Activated T-cell treated with anti-CD3 and anti-CD28 coated beads, Interleukin-2, amount 50 U/mL, for 72 hours (primary cell): ENCODE results near the gene TIAM2. TPM values are rescaled to one million over a fixed set of nuclear protein-coding genes. Genes with fewer than 3 reads are reported as not detected.
"Not testable (repeated sequence)": the region's sequence is repeated elsewhere in the genome, so short reads cannot be mapped to it uniquely, and the experiment has no call there.

Experiments
- ATAC-seq, 2 donors: fragments of 150-1000 bp; cut with Tn5 transposase; replicated peaks in 1 of 2; 2 replicates each; pipeline ENCODE4 v1.10.0; 2021; ENCODE audit warnings: moderate library complexity in 2 of 2, mild to moderate bottlenecking in 1 of 2
- DNase-seq, 2 donors: peaks; one replicate each; pipeline ENCODE4 v3.0.0; 2021 to 2022; ENCODE audit warnings: mixed read lengths in 1 of 2
- H3K27ac Mint-ChIP-seq: one replicate; pipeline ENCODE4 v1.8.0; 2022; ENCODE audit warnings: mild to moderate bottlenecking, moderate library complexity, mixed read lengths
- H3K27me3 Mint-ChIP-seq: one replicate; pipeline ENCODE4 v1.8.0; 2022; ENCODE audit warnings: low read depth, mixed read lengths
- H3K36me3 Mint-ChIP-seq, 2 donors: one replicate each; pipeline ENCODE4 v1.8.0; 2022; ENCODE audit warnings: mixed read lengths in 2 of 2, mild to moderate bottlenecking in 1 of 2; ENCODE audit not compliant: insufficient read depth in 2 of 2
- H3K4me1 Mint-ChIP-seq: one replicate; pipeline ENCODE4 v1.8.0; 2022; ENCODE audit warnings: low read depth, mixed read lengths
- H3K4me3 Mint-ChIP-seq, 2 donors: one replicate each; pipeline ENCODE4 v1.8.0; 2022; ENCODE audit warnings: mild to moderate bottlenecking in 2 of 2, mixed read lengths in 2 of 2, moderate library complexity in 2 of 2
- H3K9me3 Mint-ChIP-seq, 2 donors: one replicate each; pipeline ENCODE4 v1.8.0; 2022; ENCODE audit warnings: mixed read lengths in 2 of 2
- total RNA-seq, 2 donors: library from RNA; stranded (reverse); gene quantifications; one replicate each; pipeline ENCODE4 v1.2.3, GENCODE V29; 2022

The TIAM2 gene
- total RNA-seq, 2 donors from 2014 or later: 8.3 to 9.7 TPM

GRCh38 chr6:155018415-155018814, 23.3 kb downstream of the TIAM2 start:
- H3K4me1 Mint-ChIP-seq, ATAC-seq, H3K9me3 Mint-ChIP-seq, H3K27ac Mint-ChIP-seq, DNase-seq, H3K36me3 Mint-ChIP-seq, H3K4me3 Mint-ChIP-seq: not testable (repeated sequence)
- H3K27me3 Mint-ChIP-seq: peaks cover 18% of the 10 kb centered on the region

DNA sequence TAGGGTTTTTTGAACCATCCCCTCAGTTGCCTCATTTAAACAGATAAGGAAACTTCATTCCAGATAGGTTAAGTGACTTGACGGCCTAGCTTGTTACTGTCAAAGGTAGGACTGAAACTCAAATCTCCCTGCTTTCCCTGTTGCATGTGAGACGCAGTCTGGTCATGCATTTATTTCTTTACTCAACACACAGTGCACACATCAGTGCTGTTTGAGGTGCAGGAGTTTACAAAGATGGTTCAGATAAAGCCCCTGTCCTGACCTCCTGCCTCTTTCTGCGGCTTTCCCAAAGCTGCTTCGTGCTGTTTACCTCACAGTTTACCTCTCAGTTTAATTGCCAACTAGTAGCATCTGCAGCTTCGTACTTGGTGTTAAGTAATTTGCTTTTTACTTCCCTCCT, 26.6 kb downstream of the TIAM2 start:
- no peaks in the 10 kb centered on the region for H3K27me3 Mint-ChIP-seq
- no peaks in the 10 kb centered on the region for H3K9me3 Mint-ChIP-seq

GRCh38 chr6:155022721-155023120, 27.6 kb downstream of the TIAM2 start:
- Mint-ChIP-seq H3K27ac (no peak overlapping the region), H3K4me3 (no peak overlapping the region), H3K4me1 (no peaks in the 10 kb centered on the region), H3K36me3 (no peaks in the 10 kb centered on the region), H3K9me3 (no peaks in the 10 kb centered on the region), H3K27me3 (no peaks in the 10 kb centered on the region)
- DNase-seq (no peak), ATAC-seq (no peak)

More for the DNA sequence above, 26.6 kb downstream of the TIAM2 start:
- H3K4me1 Mint-ChIP-seq: no peaks in the 10 kb centered on the region
- DNase-seq (no peak), ATAC-seq (no peak)
- no peak overlapping the region for H3K4me3 Mint-ChIP-seq
- H3K36me3 Mint-ChIP-seq: no peaks in the 10 kb centered on the region
- H3K27ac Mint-ChIP-seq: no peak overlapping the region

DNA sequence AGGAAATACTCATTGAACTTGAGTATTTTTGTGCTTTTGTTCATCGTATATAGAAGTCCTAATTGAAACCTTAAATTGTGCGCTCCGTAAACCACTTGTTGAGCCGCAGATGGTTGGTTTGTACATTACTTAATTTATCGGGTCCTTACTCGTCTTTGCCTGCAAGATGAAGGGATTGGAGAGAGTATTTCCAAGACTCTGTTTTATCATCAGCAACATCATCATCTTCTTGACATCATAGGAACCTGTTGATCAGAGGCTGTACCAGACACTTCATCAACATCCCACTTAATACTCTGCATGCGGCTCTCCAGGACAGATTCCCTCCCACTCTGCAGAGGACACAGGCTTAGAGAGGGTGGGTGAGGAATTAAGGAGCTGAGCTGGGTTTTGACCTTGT, 28.6 kb downstream of the TIAM2 start:
- no peaks in the 10 kb centered on the region for H3K9me3 Mint-ChIP-seq
- no peaks in the 10 kb centered on the region for H3K4me1 Mint-ChIP-seq
- ATAC-seq (no peak), DNase-seq (no peak)
- no peak overlapping the region for H3K4me3 Mint-ChIP-seq
- no peaks in the 10 kb centered on the region for H3K27me3 Mint-ChIP-seq
- no peak overlapping the region for H3K27ac Mint-ChIP-seq
- H3K36me3 Mint-ChIP-seq: no peaks in the 10 kb centered on the region

- no peaks in the 10 kb centered on the region for H3K36me3 Mint-ChIP-seq
- DNase-seq: no peak
- no peak for ATAC-seq
- no peak overlapping the region for H3K27ac Mint-ChIP-seq
- H3K27me3 Mint-ChIP-seq: no peaks in the 10 kb centered on the region
- H3K4me3 Mint-ChIP-seq: no peak overlapping the region
- no peaks in the 10 kb centered on the region for H3K4me1 Mint-ChIP-seq
- H3K9me3 Mint-ChIP-seq: no peaks in the 10 kb centered on the region
These were observed 29.4 kb downstream of the TIAM2 start for GRCh38 chr6:155024391-155025027.

- Mint-ChIP-seq H3K27me3 (no peaks in the 10 kb centered on the region), H3K27ac (no peak overlapping the region), H3K4me1 (no peaks in the 10 kb centered on the region), H3K36me3 (no peaks in the 10 kb centered on the region), H3K9me3 (no peaks in the 10 kb centered on the region), H3K4me3 (no peak overlapping the region)
- ATAC-seq (no peak), DNase-seq (no peak)
These were observed 31.0 kb downstream of the TIAM2 start for GRCh38 chr6:155026022-155026705.

GRCh38 chr6:155026706-155027045, 31.6 kb downstream of the TIAM2 start:
- H3K27ac Mint-ChIP-seq: no peak overlapping the region

DNA sequence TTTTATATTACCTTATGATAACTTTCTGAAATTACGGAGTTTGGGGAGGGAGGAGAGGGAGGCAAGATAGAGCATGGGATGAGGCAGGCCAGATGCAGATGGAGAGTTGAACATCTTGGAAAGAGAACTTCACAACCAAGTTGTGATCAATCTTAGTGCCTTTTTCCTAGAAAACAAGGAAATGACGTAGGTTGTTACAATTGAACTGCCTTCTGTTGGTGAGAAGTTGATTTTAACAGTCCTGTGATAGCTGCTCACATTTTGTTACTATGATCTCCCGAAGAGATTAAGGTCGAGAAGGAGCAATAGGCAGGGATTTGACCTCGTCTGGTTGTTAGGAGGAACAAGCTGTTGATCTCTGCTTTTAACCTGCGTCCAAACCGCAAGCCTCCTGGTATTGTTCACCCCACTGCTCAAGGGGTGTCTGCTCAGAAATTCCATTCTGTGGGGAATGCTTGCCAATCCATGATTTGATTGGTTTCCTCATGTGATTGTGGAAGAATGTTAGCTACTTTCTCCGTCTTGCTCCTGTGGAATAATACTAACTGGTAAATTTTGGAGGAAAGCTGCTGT, 35.1 kb downstream of the TIAM2 start:
- H3K36me3 Mint-ChIP-seq: no peaks in the 10 kb centered on the region
- no peaks in the 10 kb centered on the region for H3K27me3 Mint-ChIP-seq
- H3K4me1 Mint-ChIP-seq: no peaks in the 10 kb centered on the region
- H3K27ac Mint-ChIP-seq: no peak overlapping the region
- H3K9me3 Mint-ChIP-seq: no peaks in the 10 kb centered on the region
- ATAC-seq (no peak), DNase-seq (no peak)
- H3K4me3 Mint-ChIP-seq: no peak overlapping the region

More at GRCh38 chr6:155026706-155027045, 31.6 kb downstream of the TIAM2 start:
- Mint-ChIP-seq H3K27me3 (no peaks in the 10 kb centered on the region), H3K4me3 (no peak overlapping the region), H3K36me3 (no peaks in the 10 kb centered on the region), H3K4me1 (no peaks in the 10 kb centered on the region), H3K9me3 (no peaks in the 10 kb centered on the region)
- DNase-seq (no peak), ATAC-seq (no peak)

DNA sequence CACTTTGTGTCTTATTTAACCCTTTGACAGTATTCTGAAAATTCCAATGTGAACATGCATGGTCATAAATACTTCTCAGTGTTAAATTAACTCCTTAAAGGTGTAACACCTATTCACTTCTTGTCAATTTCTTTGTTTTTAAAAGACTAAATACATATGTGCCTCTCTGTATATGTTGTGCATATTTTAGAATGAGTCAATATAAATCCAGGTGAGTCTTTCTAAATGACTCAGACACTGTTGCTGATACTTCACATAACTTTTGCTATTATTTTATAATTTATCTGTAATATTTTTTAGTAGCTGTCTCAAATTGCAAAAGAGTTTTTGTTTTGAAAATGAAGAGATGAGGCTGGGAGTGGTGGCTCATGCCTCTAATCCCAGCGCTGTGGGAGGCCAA, 36.0 kb downstream of the TIAM2 start:
- DNase-seq (no peak), ATAC-seq (no peak)
- Mint-ChIP-seq H3K27ac (no peak overlapping the region), H3K27me3 (peaks cover 7% of the 10 kb centered on the region), H3K4me3 (no peak overlapping the region), H3K9me3 (no peaks in the 10 kb centered on the region), H3K36me3 (no peaks in the 10 kb centered on the region), H3K4me1 (no peaks in the 10 kb centered on the region)

DNA sequence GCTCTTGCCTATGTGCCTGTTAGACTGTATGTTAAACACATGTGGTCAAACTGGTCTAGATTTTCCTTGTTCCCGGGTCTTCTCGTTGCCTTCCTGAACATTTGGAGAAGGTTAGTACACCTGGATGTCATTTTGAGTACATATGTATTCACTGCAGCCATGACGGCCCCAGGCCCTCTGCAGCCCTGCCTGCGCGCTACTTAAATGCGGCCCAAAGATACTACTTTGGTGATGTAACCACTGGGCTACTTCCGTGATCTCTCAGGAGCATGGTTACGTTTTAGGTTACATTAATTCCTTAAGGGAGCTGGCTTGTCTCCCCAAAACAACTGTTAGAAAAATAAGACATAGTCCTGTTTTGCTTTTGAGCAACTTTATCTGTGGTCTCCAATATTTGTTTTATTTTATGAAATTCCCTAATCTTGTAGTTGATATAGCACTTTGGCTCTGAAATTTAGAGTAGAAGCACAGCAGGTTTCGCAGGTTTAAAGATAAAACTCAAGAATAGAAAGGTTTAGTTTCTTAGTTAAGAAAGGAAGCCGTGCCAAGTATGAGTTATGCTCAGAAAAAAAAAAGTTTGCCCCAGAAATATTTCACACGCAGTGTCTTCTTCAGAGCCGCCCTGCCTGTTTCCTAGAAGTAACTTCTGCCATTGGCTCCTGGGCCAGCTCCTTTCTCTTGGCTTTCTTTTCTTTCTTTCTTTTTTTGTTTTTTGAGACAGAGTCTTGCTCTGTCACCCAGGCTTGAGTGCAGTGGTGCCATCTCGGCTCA, 38.1 kb downstream of the TIAM2 start:
- Mint-ChIP-seq H3K27ac (no peak overlapping the region), H3K4me3 (no peak overlapping the region), H3K27me3 (peaks cover 8% of the 10 kb centered on the region), H3K4me1 (no peaks in the 10 kb centered on the region), H3K9me3 (no peaks in the 10 kb centered on the region), H3K36me3 (no peaks in the 10 kb centered on the region)
- DNase-seq: no peak
- no peak for ATAC-seq

GRCh38 chr6:155036907-155037306, 41.8 kb downstream of the TIAM2 start:
- Mint-ChIP-seq H3K9me3 (no peaks in the 10 kb centered on the region), H3K27me3 (peaks cover 18% of the 10 kb centered on the region), H3K4me3 (no peak overlapping the region), H3K36me3 (no peaks in the 10 kb centered on the region), H3K4me1 (no peaks in the 10 kb centered on the region), H3K27ac (no peak overlapping the region)
- DNase-seq: no peak
- ATAC-seq: no peak

DNA sequence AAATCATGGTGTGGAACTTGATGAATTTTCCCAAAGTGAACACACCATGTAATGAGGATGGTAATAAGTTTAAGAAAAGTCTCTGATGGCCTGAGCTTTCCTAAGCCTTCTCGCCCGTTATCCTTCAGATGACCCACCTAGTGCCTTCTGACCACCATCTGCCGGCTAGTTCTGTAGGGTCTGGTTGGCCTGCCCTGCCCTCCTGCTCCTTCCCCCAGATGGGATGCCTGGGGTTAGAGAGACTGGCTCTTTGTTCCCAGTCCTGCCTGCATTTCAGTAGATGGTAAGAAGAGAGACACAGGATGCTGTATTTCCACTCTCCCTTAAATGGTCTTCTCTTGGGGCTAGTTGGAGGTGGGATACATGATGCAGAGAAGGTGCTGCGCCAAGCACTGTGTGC, 43.0 kb downstream of the TIAM2 start:
- DNase-seq (no peak), ATAC-seq (no peak)
- H3K4me3 Mint-ChIP-seq: no peak overlapping the region
- peaks cover 24% of the 10 kb centered on the region for H3K27me3 Mint-ChIP-seq
- H3K9me3 Mint-ChIP-seq: no peaks in the 10 kb centered on the region
- no peaks in the 10 kb centered on the region for H3K36me3 Mint-ChIP-seq
- no peaks in the 10 kb centered on the region for H3K4me1 Mint-ChIP-seq
- H3K27ac Mint-ChIP-seq: no peak overlapping the region

DNA sequence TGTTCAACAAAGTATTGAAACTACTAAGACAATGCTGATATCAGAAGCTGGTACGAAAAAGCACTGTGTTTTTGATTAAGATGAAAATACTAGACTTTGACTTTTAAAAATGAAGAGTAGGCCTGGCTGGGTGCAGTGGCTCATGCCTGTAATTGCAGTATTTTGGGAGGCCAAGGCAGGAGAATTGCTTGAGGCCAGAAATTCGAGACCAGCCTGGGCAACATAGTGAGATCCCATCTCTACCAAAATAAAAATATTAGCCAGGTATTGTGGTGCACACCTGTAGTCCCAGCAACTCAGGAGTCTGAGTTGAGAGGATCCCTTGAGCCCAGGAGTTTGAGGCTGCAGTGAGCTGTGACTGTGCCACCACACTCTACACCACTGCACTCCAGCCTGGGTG, 43.4 kb downstream of the TIAM2 start:
- no peak overlapping the region for H3K4me3 Mint-ChIP-seq
- ATAC-seq (no peak), DNase-seq (no peak)
- H3K27ac Mint-ChIP-seq: no peak overlapping the region
- no peaks in the 10 kb centered on the region for H3K4me1 Mint-ChIP-seq
- peaks cover 25% of the 10 kb centered on the region for H3K27me3 Mint-ChIP-seq
- H3K9me3 Mint-ChIP-seq: no peaks in the 10 kb centered on the region
- H3K36me3 Mint-ChIP-seq: no peaks in the 10 kb centered on the region
